GM19240 (cell line): Measurements from ENCODE around the gene ARMH3.

Experiments used
- DNase-seq: peaks from one replicate; pipeline ENCODE4 v3.0.0; 2011; ENCODE audit warnings: low spot score; ENCODE audit not compliant: insufficient read length

ARMH3 gene

GRCh38 chr10:101832325-101832771, 223.6 kb downstream of the ARMH3 start:
- no peak for DNase-seq

- no peak for DNase-seq
Measured at GRCh38 chr10:101831169-101831811, 224.7 kb downstream of the ARMH3 start.

GRCh38 chr10:101830322-101831168, 225.4 kb downstream of the ARMH3 start:
- peak; percentile 57 for DNase-seq

- DNase-seq = peak; percentile 65
Measured at GRCh38 chr10:101829561-101830315, 226.2 kb downstream of the ARMH3 start.

GRCh38 chr10:101828766-101829551, 227.0 kb downstream of the ARMH3 start:
- no peak for DNase-seq

- DNase-seq = no peak
Measured at GRCh38 chr10:101827919-101828600, 227.9 kb downstream of the ARMH3 start.

- no peak for DNase-seq
Measured at GRCh38 chr10:101826852-101827434, 229.0 kb downstream of the ARMH3 start.

GRCh38 chr10:101824736-101825135, 231.2 kb downstream of the ARMH3 start:
- no peak for DNase-seq

- DNase-seq = no peak
Measured at GRCh38 chr10:101818872-101819633, 236.9 kb downstream of the ARMH3 start.

- DNase-seq = peak; percentile 75
Measured at GRCh38 chr10:101818119-101818871, 237.7 kb downstream of the ARMH3 start, which contains the start of gene OGA. OGA (minus strand) TSS chr10:101818444; CDS start chr10:101818022, 422 bp downstream.

- DNase-seq = no peak
Measured at GRCh38 chr10:101817337-101818118, 238.4 kb downstream of the ARMH3 start.

GRCh38 chr10:101816913-101817336, 239.0 kb downstream of the ARMH3 start:
- no peak for DNase-seq

- DNase-seq = no peak
Measured at GRCh38 chr10:101816376-101816775, 239.6 kb downstream of the ARMH3 start.

- no peak for DNase-seq
Measured at GRCh38 chr10:101814466-101815071, 241.4 kb downstream of the ARMH3 start.

GRCh38 chr10:101812606-101813005, 243.4 kb downstream of the ARMH3 start:
- no peak for DNase-seq

GRCh38 chr10:101807158-101807557, 248.8 kb downstream of the ARMH3 start:
- no peak for DNase-seq

- no peak for DNase-seq
Measured at GRCh38 chr10:101803511-101803910, 252.5 kb downstream of the ARMH3 start.
